GM19328 (cell line): ENCODE data around the gene TENM4.

ENCODE experiments used
- ATAC-seq: cut with Tn5 transposase; IDR thresholded peaks from one replicate; pipeline ENCODE4 v1.9.1; 2021; ENCODE audit warnings: mild to moderate bottlenecking, moderate library complexity; ENCODE audit not compliant: unreplicated experiment

Gene TENM4

DNA sequence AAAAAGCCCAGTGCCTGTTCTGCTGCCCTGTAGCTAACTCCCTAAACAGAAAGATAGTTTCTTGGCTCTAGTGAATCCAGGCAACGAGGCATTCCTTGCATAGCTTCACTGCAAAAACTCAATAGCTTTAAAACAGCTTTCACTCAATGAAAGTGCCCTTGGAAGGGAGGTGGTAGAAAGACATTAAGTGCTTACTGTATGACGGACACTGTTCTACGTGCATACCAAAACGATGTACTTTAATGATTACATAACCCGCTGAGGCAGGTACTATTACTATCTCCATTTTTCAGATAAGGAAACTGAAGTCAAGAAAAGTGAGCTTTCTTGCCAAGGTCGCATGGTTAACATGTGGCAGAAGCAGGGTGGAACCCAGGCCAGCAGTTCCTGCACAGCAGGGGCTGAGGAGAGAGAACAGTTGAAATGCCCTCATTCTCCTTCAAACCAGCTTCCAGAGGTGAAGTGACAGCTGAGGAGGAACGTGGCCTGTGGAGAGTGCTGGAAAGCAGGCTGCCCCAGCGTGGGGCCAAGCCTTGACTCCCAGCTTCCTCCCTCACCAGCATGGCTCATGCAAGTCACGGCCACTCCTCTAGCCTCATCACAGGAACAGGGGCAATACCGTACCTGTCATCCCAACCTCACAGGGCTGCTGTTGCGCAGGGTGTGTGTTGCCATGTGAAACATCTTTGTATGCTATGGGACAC, 638.6 kb downstream of the TENM4 start:
- ATAC-seq, result no peak

DNA sequence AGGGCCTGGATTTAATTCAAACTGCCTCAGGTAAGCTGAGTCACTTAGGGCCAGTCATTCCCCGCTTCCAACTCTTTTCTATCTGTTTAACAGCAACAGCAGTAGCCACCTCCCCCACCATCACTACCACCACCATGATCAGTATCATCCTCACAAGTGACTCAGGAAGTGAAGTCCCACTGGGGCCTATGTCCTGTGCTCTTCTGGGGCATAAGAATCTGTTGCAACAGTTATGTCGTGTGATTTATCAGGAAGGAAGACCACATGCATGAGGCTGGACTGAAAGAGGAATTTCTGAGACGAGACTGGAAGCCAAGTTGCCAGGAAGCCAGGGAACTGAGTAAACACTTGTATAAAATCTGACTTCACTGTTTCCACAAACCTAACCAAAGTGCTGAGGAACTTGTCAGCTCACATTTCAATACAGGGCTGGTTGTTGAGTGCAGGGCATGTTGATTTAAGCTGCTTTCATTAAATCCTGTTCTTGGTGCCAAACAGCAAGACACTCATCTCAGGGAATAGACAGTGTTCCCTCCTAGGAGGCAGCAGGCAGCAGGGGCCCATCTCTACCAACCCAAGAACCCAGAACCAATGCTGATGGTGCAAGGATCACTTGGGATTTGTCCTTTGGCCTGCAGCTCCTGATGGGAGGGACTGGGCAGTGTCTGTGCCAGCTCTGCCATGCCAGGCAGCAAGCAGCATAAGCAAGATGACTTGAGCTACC, 639.5 kb downstream of the TENM4 start:
- ATAC-seq, result no peak

DNA sequence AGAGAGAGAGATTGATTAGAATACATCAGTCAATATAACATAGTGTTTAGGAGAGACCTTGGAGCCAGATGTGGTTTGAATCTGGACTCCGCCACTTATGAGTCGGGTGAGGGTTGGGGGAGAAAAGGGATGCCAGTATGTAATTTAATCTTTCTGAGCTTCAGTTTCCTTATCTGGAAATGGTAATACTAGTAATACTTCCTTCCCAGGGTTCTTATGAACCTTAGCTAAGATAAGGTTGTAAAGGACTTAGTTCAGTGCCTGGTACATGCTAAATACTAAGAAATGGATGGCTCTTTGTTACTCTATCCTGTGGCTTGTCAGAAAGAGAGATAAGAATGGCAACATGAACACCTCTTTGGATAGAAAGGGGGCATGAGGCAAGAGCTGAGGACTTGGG, 640.1 kb downstream of the TENM4 start:
- no peak for ATAC-seq

DNA sequence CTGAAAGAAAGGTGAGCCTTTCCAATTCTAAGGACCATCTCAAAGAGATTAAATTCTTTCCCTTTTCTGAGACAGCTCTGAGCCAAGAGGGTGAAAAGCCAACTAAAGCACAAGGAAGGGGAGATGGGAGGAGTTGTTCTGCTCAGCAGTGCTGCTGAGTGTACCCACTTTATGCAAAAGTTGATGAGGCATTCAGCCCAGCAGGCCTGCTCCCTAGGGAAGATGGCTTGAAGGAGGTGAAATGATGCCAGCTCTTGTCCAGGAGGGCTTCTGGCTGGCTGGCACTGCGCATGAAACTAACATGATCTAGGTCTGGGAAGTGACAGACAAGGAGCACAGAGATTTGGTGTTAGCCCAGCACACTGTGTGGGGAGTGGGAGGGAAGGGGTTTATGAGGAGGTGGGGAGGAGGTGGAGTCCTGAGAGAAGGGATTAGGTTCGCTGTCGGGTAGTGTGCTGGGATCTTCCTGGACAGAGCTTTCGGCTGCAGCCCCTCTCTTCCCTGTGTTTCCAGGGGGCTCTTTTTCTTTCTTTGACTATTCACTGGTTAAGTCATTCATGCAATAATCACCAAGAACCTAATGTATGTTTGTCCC, 640.6 kb downstream of the TENM4 start:
- ATAC-seq, result no peak

DNA sequence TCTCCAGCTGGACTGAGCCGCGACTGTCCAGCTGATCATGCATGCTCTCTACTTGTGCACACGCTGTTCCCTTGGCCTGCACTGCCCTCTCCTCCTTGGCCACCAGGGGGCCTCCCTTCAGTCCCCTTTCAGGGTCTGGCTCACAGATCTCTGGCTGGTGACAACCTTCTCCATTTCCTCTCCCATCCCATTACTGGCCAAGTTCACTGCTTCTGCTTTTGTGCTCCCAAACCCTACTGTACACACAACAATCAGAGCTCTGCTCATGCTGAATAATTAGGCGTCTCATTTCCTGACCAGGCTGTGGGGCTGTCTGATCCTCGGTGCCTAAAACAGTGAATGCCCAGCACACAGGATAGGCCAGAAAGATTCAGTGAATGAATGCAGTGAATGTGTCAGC, 642.2 kb downstream of the TENM4 start:
- ATAC-seq, result peak; percentile 88

DNA sequence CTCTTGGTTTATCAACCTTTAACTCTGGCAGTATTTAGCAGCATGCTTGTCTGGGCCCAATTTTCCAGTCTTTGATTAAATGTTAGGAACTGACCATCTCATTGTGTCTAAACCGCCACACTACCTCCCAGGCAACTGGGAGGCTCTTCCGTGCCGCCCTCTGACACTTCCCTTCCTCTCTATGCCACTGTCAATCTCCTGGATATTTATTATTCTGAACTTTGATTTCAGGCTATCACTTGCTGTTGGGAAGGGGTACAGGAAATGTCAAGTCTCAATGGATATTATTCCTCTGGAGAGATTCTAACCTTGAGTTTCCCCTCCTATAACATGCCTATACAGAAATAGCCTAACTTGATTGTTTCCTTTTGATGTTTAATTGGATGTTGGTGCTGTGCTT, 643.3 kb downstream of the TENM4 start:
- no peak for ATAC-seq

DNA sequence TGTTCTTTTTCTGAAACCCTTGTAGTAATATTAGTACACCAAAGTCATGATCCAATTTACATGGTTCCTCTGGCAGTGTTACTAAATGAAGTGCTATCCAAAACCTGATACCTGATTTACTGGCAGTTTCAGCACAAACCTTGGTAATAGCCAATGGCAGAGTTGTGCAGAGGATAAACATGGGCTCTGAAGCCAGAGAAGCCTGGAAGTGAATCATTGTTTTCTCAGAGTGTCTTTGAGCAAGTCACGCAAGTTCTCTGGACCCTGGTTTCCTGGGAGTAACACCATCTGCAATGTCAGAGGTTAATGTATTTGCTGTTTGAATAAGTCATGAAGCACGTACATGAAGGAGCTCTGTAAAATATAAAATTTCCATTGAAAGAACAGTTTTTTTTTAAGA, 643.9 kb downstream of the TENM4 start:
- ATAC-seq, result no peak

DNA sequence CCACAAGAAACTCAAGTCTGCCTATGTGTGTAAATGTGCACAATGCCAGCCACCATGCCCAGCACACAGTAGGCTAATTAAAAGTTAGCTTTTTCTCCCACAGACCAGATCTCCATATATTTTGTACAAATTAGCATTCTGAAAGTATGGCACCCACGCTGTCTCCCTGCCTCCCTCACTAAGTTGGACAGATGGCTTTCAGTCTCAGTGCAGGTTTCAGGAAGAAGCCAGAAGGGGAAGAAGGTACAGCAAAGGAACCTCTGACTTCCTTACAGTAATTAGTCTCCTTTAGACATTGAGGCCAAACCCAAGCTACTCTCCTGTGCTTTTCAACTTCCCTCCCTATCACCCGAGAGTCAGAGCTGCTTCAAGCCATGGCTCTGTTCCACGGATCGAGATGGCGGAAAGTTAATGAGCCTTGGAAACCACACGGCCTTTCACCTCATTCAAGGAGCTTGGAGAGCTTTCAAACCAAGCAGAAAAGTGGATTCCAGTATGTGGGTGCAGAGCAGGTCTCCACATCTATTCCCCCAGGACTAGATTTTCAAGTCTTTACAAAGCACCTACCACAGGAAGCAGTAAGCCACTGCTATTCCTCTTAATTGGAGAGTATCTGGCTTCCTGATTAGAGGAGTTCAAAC, 645.1 kb downstream of the TENM4 start:
- no peak for ATAC-seq

DNA sequence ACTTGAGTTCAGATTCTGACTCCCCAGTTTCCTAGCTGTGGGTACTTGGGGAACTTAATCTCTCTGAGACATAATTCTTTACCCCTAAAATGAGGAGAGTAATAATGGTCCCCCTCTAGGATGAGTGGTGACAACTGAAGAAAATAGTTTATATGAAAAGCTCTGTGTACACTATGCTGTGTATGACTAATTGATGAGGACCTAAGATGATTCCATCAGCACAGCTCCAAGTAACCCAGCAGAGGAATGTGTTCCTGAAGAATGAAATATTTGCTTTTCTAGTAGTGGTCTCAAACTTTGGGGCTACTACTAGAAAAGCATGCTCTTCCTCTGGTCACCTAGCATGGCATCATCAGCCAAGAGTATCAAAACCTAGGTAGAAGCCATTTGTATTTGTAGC, 648.9 kb downstream of the TENM4 start:
- ATAC-seq, result no peak

DNA sequence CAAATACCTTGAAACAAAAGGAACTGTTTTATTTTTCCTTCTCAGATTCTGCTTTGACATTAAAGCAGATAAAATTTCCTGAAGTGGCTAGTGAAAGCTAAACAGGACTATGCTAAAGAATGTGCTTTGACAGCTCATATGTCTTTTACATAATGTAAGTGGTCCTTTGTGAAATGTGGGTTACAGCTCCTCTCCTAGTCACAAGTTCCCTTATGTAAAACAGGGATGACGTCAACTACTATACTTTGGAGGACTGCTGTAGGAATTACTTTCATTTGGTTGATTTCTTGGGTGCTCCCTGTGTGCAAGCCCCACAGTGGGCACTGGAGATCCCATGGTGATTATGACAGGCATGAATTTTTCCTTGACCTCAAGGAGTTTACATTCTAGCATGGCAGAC, 649.6 kb downstream of the TENM4 start:
- no peak for ATAC-seq

DNA sequence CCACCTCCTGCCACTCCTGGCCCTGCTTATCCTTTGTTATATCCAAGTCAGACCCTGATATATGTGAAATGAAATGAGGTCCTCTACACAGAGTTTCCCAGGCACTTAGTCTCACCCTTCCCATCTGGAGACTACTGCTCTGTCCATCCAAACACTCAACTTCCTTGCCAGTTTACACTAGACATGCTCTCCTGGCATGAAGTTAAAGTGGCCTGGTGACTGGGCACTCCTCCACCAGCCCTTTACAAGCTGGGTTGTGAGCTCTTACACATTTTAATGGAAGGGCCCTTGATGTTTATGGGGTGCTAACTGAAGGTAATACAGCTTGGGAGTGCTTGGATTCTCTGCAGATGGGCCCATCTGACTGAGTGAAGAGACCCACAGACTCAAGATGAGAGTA, 650.0 kb downstream of the TENM4 start:
- ATAC-seq, result no peak

DNA sequence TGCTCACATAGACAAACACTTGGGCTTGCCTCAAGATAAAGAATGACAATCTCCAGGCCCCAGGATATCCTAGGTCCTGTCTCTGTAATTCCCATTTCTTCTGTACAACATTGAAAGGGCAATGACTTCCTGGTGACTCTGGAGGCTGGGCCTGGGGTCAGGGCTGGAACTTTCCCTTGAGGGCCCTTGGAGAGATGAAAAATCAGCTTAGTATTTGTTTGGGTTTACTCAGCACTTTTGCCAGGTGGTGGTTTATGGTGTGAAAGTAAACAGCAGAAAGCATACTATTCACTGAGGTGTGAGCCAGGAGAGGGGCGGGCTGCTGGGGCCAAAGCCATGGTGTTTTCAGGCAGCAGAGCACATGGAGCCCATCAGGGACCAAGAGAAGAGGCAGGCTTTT, 651.5 kb downstream of the TENM4 start:
- no peak for ATAC-seq

DNA sequence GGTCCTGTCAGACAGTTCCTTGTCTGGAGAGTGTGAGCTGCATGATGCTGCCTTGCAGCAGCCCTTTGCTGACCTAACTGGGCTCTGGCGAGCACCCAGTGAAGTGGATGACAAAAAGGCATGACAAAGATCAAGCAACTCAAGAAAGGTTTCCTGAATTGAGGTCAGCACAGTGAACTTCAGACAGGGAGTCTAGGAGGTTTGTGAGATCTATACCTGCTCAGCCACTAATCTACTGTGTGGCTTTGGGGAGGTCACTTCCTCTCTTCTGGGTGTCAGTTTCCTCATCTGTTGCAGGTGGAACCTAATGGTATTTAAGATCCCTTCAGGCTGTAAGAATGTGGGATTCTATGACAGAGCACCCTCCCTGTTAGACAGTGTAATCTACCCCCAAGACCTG, 652.3 kb downstream of the TENM4 start:
- no peak for ATAC-seq

DNA sequence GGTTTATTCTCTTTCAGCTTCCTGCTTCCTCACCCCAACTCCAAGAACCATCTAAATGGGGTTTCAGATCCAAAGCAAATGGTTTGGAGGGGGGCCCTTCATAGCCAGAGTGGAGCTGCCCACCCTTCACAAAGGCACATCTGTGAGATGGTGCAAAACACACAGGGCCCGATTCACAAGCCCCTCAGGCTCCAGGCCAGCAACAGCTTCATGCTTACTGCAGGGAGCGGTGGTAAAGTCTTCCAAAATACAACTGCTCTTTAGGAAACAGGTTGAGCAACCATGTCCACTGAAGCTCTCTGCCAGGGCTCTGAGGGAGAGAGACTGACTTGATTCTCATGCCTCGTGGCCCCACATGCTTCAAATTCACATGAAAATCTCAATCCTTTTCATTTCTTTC, 653.1 kb downstream of the TENM4 start:
- ATAC-seq, result no peak

DNA sequence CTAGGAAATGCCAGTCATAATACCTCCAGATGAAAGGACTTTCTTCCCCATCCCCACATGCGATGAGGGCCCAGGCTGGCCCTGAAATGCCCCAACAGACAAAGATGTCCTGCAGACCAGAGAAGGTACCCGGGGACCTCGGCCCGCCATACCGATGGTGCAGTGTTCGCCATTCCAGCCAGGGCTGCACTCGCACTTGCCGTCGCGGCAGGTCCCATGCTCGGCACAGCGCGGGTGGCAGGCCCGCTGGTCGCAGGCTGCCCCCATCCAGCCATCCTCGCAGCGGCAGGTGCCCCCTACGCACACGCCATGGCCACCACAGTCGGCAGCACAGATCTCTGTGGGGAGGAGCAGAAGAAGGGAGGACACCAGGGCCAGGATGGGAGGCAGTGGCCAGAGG, 654.1 kb downstream of the TENM4 start:
- ATAC-seq, result no peak

DNA sequence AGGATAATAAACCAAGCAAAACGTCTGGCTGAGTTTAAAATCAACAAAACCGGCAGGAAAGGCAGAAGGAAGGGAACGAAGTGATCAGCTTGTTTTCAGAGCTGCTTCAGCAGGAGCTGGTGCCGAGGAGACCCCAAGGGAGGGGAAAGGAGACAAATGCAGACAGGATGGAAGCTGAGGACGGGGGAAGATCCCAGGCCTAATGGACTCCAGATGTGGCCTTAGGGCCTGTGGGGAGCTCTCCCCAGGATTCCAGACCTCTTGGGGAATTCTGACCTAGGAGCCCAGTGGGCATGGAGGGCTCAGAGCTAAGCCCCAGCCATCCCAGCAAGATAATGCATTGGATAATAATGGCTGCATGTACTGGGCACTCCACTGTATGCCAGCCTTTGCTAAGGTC, 654.7 kb downstream of the TENM4 start:
- ATAC-seq, result no peak

DNA sequence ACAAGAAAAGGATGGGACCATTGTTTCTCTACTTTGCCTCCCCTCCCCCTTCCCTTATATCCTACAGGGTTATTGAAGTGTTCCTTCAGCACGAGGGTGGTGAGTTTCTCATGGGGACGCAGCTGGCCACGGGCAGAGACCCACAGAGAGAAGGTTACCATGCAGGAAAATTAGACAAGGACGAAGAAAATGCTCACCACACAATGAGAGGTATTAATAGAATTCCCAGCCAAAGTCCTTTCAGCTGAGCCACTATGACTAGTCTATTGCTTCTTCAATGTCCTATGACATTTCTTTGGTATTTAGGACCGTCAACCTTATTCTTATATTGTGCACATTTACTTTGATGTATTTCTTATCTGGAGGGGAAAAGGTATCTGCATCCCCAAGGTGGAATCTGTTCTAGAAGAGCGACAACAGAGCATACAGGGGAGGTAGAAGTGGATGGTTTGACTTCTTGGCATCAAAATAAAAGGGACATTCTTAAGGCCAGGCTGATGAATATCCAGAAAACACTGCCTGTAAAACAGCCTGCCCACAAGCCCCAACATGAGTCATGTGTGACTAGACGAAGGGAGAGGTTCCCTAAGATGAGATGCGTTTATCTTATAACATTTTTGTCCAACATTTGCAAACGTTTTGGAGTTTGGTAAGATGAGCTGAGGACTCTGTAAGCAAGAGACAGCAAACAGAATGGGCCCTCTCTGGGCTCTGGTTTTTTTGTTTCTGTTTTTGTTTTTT, 656.3 kb downstream of the TENM4 start:
- no peak for ATAC-seq

DNA sequence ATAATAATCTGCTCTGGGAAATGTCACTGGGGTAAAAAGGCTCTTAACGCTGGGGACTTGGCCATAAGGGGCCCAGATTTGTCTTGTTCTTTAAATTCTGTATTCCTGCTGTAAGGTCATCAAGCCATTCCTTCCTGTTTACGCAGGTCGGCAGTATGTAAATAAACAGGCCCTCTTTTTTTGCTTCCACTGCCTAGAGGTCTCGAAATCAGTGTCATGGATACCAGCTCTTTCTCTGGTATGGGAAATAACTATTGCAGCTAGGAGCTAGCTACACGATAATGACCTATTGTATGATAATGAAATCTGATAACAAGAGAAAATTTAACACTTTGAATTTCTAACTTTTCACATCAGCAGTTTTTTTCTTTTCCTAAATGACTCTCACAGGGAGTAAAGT, 657.0 kb downstream of the TENM4 start:
- no peak for ATAC-seq

DNA sequence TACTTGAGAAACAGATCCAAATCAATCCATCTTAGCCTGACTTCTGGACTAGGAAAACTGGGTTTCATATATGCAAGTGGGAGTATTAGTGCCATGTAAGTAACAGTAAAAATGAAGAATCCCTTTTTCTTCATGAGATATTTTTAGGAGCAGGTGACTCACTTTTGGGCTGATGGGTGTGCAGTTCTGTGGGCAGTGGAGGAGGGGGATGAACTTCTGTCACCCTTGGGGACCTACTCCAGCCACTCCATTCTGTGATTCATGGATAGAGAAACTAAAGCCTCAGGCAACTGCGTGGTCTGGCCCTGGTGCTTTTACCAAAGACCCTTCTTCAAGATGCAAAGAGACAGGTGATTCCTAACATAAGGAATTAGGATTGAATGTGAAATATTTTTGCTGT, 657.5 kb downstream of the TENM4 start:
- no peak for ATAC-seq

DNA sequence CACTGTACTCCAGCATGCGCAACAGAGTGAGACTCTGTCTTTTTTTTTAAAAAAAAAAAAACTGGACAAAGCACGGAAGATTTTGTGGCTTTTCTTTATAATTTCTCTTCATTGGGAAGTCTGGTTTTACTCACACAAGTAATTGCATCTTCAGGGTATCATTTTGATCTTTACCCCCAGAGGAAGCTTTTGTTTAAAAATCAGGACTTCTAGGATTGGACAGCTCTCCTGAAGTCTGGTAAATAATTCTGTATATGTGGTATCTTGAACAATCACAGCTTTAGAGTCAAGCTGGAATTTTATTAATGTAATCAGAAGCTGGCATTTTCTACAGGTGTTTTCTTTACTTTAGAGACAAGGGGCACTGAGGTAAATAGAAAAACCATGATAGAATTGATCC, 658.1 kb downstream of the TENM4 start:
- ATAC-seq, result no peak

DNA sequence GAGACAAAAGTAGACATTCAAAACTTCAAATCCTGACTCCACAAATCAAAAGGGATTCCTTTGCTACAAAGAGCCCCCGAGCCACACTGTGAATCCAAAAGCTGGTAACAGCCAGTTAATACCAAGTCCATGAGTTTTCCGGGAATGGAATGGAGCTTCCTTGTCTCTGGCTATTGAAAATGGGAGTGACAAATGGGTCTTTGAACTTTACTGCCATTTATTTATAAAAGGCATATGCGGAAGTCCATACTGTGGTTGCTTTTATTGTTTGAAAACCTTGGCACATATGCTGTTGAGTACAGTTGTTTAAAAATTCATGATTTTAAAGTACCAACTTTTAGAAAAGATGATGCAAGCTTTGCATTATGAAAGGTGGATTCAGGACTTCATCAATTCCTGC, 659.9 kb downstream of the TENM4 start:
- no peak for ATAC-seq
